GM12873 (cell line): Measurements from ENCODE around the gene NPAS1.

Experiments
- CTCF ChIP-seq: IDR thresholded peaks from 2 replicates; pipeline ENCODE4 v1.5.1; 2012; ENCODE audit warnings: low read depth, mild to moderate bottlenecking, moderate library complexity, low read length, control low read depth; ENCODE audit not compliant: insufficient read depth; ENCODE audit errors: missing control alignments

The NPAS1 gene

GRCh38 chr19:47035127-47036096 lies 15.8 kb downstream of the NPAS1 start:
- peak; percentile 96 for TF ChIP-seq CTCF

GRCh38 chr19:47036097-47036651 lies 16.5 kb downstream of the NPAS1 start:
- no peak for TF ChIP-seq CTCF

GRCh38 chr19:47037766-47038165 lies 18.1 kb downstream of the NPAS1 start:
- no peak for TF ChIP-seq CTCF

- TF ChIP-seq CTCF: no peak
These were observed 19.7 kb downstream of the NPAS1 start for GRCh38 chr19:47039239-47039874.

- TF ChIP-seq CTCF: no peak
These were observed 21.2 kb downstream of the NPAS1 start for GRCh38 chr19:47040869-47041268.

- TF ChIP-seq CTCF: no peak
These were observed 25.6 kb downstream of the NPAS1 start for GRCh38 chr19:47044946-47045866.
